Ishikawa (cell line): ENCODE results near the gene TLE4.

ENCODE experiments used
- CEBPB ChIP-seq: IDR thresholded peaks from 2 replicates; pipeline ENCODE4 v1.6.1; 2012
- FOXM1 ChIP-seq: IDR thresholded peaks from 2 replicates; pipeline ENCODE4 v1.6.1; 2012; ENCODE audit warnings: low read depth, borderline replicate concordance
- RAD21 ChIP-seq: IDR thresholded peaks from 2 replicates; pipeline ENCODE4 v1.6.1; 2012; ENCODE audit warnings: low read depth
- ZBTB7A ChIP-seq: IDR thresholded peaks from 2 replicates; pipeline ENCODE4 v1.6.1; 2012; ENCODE audit warnings: low read depth
- TF ChIP-seq, protein P1 (sequence below): IDR thresholded peaks from 2 replicates; pipeline ENCODE4 v1.6.1; 2012; ENCODE audit warnings: low read depth, mild to moderate bottlenecking

DNA sequence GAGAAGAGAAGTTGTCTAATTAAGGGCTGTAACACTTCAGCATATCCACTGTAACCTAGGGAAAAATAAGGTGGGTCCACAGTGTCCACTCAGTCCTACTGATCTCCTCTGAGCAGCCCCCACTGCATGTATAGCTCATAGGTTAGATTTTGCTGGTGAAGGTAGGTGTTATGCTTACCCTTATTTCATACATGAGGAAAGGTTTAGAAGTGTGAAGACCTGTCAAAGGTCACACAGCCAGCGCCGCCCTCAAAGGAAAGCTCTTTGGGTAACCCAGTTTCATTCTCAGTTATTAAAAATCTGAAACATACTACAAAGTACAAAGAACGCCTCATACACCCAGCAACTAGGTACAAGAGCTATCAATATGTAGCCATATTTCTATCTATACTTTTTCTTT lies 87.2 kb downstream of the TLE4 start:
- TF ChIP-seq RAD21, result no peak
- TF ChIP-seq, protein P1, sequence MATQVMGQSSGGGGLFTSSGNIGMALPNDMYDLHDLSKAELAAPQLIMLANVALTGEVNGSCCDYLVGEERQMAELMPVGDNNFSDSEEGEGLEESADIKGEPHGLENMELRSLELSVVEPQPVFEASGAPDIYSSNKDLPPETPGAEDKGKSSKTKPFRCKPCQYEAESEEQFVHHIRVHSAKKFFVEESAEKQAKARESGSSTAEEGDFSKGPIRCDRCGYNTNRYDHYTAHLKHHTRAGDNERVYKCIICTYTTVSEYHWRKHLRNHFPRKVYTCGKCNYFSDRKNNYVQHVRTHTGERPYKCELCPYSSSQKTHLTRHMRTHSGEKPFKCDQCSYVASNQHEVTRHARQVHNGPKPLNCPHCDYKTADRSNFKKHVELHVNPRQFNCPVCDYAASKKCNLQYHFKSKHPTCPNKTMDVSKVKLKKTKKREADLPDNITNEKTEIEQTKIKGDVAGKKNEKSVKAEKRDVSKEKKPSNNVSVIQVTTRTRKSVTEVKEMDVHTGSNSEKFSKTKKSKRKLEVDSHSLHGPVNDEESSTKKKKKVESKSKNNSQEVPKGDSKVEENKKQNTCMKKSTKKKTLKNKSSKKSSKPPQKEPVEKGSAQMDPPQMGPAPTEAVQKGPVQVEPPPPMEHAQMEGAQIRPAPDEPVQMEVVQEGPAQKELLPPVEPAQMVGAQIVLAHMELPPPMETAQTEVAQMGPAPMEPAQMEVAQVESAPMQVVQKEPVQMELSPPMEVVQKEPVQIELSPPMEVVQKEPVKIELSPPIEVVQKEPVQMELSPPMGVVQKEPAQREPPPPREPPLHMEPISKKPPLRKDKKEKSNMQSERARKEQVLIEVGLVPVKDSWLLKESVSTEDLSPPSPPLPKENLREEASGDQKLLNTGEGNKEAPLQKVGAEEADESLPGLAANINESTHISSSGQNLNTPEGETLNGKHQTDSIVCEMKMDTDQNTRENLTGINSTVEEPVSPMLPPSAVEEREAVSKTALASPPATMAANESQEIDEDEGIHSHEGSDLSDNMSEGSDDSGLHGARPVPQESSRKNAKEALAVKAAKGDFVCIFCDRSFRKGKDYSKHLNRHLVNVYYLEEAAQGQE, result no peak
- no peak for TF ChIP-seq CEBPB
- TF ChIP-seq FOXM1, result no peak
- TF ChIP-seq ZBTB7A, result no peak
